HG03064 (cell line): ENCODE data around the gene GNB1.
"Not testable (repeated sequence)": the region's sequence is repeated elsewhere in the genome, so short reads cannot be mapped to it uniquely, and the experiment has no call there.

ENCODE experiments used
- ATAC-seq: cut with Tn5 transposase; IDR thresholded peaks from one replicate; pipeline ENCODE4 v1.9.1; 2021; ENCODE audit warnings: low read depth; ENCODE audit not compliant: unreplicated experiment

GNB1 gene

GRCh38 chr1:1890506-1891348, at the start of gene GNB1:
Gene GNB1 (minus strand): TSS chr1:1891087. CDS start chr1:1825453, 65,634 bp downstream.
- peak; percentile 56 for ATAC-seq

GRCh38 chr1:1940123-1940425, 49.2 kb upstream of the GNB1 start:
- ATAC-seq, result no peak

- ATAC-seq, result no peak
Observed at GRCh38 chr1:1939296-1940122, 48.6 kb upstream of the GNB1 start.

GRCh38 chr1:1938613-1939295, 47.9 kb upstream of the GNB1 start:
- ATAC-seq, result no peak

- ATAC-seq, result no peak
Observed at GRCh38 chr1:1938276-1938573, 47.3 kb upstream of the GNB1 start.

- no peak for ATAC-seq
Observed at GRCh38 chr1:1937549-1938275, 46.8 kb upstream of the GNB1 start.

- no peak for ATAC-seq
Observed at GRCh38 chr1:1937061-1937460, 46.2 kb upstream of the GNB1 start.

GRCh38 chr1:1934848-1935247, 44.0 kb upstream of the GNB1 start:
- not testable (repeated sequence) for ATAC-seq

GRCh38 chr1:1929639-1930545, 39.0 kb upstream of the GNB1 start:
- ATAC-seq, result no peak

- no peak for ATAC-seq
Observed at GRCh38 chr1:1929102-1929638, 38.3 kb upstream of the GNB1 start.

GRCh38 chr1:1928231-1929101, 37.6 kb upstream of the GNB1 start:
- ATAC-seq, result no peak

- no peak for ATAC-seq
Observed at GRCh38 chr1:1927751-1928150, 36.9 kb upstream of the GNB1 start.

- no peak for ATAC-seq
Observed at GRCh38 chr1:1926886-1927660, 36.2 kb upstream of the GNB1 start.

GRCh38 chr1:1926346-1926811, 35.5 kb upstream of the GNB1 start:
- no peak for ATAC-seq

- no peak for ATAC-seq
Observed at GRCh38 chr1:1925437-1926345, 34.8 kb upstream of the GNB1 start.

- ATAC-seq, result no peak
Observed at GRCh38 chr1:1924849-1925248, 34.0 kb upstream of the GNB1 start.

- no peak for ATAC-seq
Observed at GRCh38 chr1:1924386-1924785, 33.5 kb upstream of the GNB1 start.
